ENCODE results near the gene PGM1. TPM values are rescaled to one million over a fixed set of nuclear protein-coding genes. Genes with fewer than 3 reads are reported as not detected.

PGM1 gene
- total RNA-seq, 1 donor from 2014 or later: 49.8 TPM

DNA sequence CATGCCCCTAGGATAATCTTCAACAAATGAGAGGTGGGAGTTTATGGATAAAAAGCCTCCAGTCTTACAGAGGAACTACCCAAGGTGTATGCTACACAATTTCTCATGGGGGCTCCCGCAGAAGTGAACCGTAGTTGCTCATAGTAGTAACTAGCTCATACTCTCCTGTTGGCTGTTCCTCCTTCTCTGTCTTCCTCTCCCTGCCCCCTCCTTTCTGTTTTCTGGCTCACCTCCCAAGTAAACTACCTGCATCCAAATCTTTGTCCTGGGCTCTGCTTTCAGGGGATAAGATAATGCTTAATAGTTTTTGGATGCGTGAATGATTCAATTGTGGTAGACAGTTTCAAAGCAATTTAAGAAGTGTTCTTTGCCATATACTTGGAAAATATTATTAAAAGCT, 90.5 kb downstream of the PGM1 start:
- intact Hi-C loops (cut with DNase I): no loop called here
- Histone ChIP-seq H3K4me1 (no peaks in the 10 kb centered on the region), H3K27ac (no peak overlapping the region), H3K36me3 (no peaks in the 10 kb centered on the region), H3K4me3 (no peak overlapping the region), H3K27me3 (ENCODE audit: low read depth) (no peaks in the 10 kb centered on the region), H3K9me3 (no peaks in the 10 kb centered on the region)
- no peak for DNase-seq
- no peak for ATAC-seq
- TF ChIP-seq, protein P1, sequence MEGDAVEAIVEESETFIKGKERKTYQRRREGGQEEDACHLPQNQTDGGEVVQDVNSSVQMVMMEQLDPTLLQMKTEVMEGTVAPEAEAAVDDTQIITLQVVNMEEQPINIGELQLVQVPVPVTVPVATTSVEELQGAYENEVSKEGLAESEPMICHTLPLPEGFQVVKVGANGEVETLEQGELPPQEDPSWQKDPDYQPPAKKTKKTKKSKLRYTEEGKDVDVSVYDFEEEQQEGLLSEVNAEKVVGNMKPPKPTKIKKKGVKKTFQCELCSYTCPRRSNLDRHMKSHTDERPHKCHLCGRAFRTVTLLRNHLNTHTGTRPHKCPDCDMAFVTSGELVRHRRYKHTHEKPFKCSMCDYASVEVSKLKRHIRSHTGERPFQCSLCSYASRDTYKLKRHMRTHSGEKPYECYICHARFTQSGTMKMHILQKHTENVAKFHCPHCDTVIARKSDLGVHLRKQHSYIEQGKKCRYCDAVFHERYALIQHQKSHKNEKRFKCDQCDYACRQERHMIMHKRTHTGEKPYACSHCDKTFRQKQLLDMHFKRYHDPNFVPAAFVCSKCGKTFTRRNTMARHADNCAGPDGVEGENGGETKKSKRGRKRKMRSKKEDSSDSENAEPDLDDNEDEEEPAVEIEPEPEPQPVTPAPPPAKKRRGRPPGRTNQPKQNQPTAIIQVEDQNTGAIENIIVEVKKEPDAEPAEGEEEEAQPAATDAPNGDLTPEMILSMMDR (IDR thresholded peaks at IDR 0.05): no peak

DNA sequence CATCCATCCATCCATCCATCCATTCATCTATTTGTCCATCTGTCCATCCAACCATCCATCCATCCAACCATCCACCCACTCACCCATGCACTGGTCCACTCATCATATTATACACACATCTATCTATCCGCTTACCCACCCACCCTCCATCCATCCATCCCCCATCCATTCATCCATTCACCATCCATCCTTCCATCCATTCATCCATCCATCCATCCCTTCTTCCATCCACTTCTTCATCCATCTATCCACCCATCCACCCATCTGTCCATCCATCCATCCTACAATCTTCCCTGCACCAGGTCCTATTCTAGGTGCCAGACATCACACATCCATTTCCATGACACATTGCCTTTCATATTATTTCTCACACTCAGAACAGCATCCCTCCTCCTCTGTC, 93.5 kb downstream of the PGM1 start:
- ATAC-seq: no peak
- intact Hi-C loops (cut with DNase I): no loop called here
- DNase-seq: no peak
- H3K36me3 ChIP-seq: no peaks in the 10 kb centered on the region
- no peak overlapping the region for H3K4me3 ChIP-seq
- H3K27me3 ChIP-seq (ENCODE audit: low read depth): no peaks in the 10 kb centered on the region
- H3K9me3 ChIP-seq: no peaks in the 10 kb centered on the region
- H3K4me1 ChIP-seq: peaks cover 3% of the 10 kb centered on the region
- TF ChIP-seq, protein P1 (IDR thresholded peaks at IDR 0.05): no peak
- no peak overlapping the region for H3K27ac ChIP-seq

DNA sequence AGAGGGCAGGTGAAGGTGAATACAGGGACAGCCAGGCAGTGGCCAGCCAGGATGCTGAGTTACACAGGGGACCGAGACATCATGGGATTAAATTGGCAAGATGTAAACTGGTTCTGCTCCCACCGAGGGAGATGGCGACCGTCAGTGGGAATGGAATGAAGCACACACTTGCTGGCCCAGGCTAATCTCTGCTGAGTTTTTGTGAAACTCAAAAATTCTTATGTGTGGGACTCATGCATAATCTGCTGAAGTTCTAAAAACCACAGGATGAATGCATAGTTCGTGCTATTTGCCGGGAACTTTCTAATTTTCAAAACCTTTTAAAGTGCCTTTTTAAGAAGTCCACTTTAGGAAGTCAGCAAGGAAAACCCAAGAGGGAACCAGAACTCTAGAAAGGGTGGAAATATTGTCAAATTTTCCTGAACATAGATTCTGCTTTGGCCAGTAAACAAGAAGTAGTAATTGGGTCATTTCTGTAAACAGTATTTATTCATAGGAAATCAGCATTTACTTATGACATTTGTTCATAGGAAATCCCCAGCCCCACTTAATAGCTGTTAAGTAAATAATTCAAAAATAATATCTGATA, 95.2 kb downstream of the PGM1 start:
- H3K4me1 ChIP-seq: peaks cover 5% of the 10 kb centered on the region
- H3K36me3 ChIP-seq: no peaks in the 10 kb centered on the region
- intact Hi-C loops (cut with DNase I): no loop called here
- no peak overlapping the region for H3K4me3 ChIP-seq
- DNase-seq (no peak), ATAC-seq (no peak)
- no peak overlapping the region for H3K27ac ChIP-seq
- H3K9me3 ChIP-seq: no peaks in the 10 kb centered on the region
- no peaks in the 10 kb centered on the region for H3K27me3 ChIP-seq (ENCODE audit: low read depth)
- TF ChIP-seq, protein P1 (IDR thresholded peaks at IDR 0.05): no peak

DNA sequence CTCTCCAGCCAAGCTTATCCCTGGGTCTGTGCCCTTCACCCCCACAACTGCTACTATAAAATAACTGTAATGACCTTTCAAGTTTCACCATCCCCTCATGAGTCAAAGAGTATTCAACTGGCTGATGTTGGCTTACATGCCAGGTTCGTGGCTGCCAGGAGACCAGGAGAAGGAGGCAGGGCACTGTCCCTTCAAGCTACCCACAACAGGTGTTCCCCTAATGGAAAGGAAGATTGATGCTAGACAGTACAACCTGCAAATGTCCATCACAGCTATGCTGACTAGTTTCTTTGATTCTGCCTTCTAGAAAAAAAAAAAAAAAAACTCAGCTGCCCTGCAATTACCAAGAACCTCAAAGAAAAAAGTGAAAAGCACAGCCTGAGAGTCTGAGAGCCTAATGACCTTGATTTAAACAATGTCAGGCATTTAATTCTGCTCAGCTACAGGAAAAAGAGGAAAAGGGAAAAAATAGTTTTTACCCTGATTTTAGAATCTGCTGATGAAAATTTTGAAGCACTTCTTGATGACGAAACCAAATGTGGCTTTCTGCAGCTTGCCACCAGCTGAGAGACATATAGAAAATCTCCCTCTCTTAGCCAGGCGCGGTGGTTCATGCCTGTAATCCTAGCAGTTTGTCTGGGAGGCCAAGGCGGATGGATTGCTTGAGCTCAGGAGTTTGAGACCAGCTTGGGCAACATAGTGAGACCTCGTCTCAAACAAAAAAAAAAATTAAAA, 97.9 kb downstream of the PGM1 start:
- no peak for ATAC-seq
- TF ChIP-seq, protein P1 (IDR thresholded peaks at IDR 0.05): no peak
- H3K4me3 ChIP-seq: no peak overlapping the region
- H3K27ac ChIP-seq: no peak overlapping the region
- no peaks in the 10 kb centered on the region for H3K9me3 ChIP-seq
- H3K4me1 ChIP-seq: peaks cover 5% of the 10 kb centered on the region
- intact Hi-C loops (cut with DNase I): no loop called here
- no peak for DNase-seq
- no peaks in the 10 kb centered on the region for H3K27me3 ChIP-seq (ENCODE audit: low read depth)
- no peaks in the 10 kb centered on the region for H3K36me3 ChIP-seq

DNA sequence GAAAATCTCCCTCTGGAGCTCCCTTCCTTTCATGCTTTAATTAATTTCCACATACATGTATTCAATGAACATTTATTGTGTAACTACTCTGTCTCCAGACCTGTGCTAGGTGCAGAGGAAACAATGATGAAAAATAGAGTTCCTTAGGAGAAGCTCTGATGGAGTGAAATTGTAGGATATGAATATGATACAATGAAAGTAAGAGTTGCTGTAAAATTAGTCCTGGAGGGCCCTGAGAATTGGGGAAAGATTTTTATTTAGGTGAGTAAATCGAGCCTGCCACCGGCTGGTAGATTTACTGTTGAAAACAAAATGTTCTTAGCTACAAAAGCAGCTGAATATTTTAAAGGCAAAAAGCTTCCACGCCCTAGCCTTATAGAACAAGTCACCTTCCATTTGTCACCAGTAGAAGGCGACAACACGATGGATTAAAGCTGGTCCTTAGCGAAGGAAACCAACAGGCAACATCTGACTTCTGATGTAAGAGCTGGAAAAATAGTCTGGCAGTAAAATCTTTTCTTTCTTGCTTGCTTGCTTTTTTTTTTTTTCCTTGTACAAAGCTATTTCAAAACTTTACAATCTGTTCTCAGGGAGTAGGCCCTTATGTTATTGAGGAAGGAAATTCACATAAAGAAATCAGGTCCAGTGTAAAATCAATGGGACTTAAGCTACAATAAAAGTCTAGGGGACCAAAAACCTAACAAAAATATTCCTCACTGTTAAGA, 98.7 kb downstream of the PGM1 start:
- Histone ChIP-seq H3K9me3 (no peaks in the 10 kb centered on the region), H3K27me3 (ENCODE audit: low read depth) (no peaks in the 10 kb centered on the region), H3K4me1 (peaks cover 5% of the 10 kb centered on the region), H3K27ac (no peak overlapping the region), H3K36me3 (no peaks in the 10 kb centered on the region), H3K4me3 (no peak overlapping the region)
- DNase-seq (no peak), ATAC-seq (peak; percentile 86 to 96)
- intact Hi-C loops (cut with DNase I): no loop called here
- TF ChIP-seq, protein P1 (IDR thresholded peaks at IDR 0.05): peak; percentile 69
